HG02884 (cell line): ENCODE data around the gene DNASE1L1.

Experiments
- ATAC-seq: cut with Tn5 transposase; IDR thresholded peaks from one replicate; pipeline ENCODE4 v1.9.1; 2021; ENCODE audit warnings: mild to moderate bottlenecking, moderate library complexity; ENCODE audit not compliant: unreplicated experiment

The DNASE1L1 gene

GRCh38 chrX:154436983-154437752 is 28.1 kb upstream of the DNASE1L1 start, which contains the start of gene GDI1:
Gene GDI1 (plus strand): TSS chrX:154437154. CDS start chrX:154437255, 101 bp downstream.
- ATAC-seq: no peak

GRCh38 chrX:154436374-154436982 is 27.4 kb upstream of the DNASE1L1 start:
- no peak for ATAC-seq

GRCh38 chrX:154435171-154435733 is 26.2 kb upstream of the DNASE1L1 start:
- no peak for ATAC-seq

DNA sequence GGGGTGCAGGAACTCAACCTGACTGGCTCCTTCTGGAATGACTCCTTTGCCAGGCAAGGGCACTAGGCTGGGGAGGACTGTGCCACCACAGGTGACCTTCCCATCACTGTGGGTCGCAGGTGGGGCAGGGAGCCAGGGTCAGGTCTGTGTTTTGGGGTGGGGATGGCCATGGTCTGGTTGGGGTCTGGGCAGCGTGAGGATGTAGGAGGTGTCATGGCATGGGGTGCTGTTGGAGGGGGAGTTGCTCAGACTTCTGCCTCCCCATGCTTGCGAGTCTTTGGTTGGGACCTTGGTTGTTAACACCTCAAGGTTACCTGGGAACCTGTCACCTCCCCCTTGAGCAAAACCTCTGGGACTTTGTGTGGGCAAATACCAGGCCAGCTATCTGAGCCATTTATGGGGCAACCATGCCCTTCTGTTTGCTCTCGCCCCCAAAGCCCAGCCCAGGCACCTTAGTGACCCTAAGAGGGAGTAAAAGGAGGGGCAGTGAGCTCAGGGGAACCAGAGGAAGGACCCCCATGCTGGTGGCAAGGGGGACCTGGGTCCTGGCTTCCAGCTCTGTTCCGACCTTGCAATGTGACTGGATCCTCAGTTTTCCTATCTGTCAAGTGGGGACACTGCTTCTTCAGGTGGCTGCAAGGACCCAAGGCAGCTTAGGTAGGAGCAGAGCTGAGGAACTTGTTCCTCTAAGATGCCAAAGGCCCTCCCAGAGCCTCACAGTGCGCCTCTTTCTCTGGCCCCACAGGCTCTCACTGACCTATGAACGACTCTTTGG is 25.5 kb upstream of the DNASE1L1 start:
- no peak for ATAC-seq

GRCh38 chrX:154433605-154434004 is 24.6 kb upstream of the DNASE1L1 start:
- no peak for ATAC-seq

DNA sequence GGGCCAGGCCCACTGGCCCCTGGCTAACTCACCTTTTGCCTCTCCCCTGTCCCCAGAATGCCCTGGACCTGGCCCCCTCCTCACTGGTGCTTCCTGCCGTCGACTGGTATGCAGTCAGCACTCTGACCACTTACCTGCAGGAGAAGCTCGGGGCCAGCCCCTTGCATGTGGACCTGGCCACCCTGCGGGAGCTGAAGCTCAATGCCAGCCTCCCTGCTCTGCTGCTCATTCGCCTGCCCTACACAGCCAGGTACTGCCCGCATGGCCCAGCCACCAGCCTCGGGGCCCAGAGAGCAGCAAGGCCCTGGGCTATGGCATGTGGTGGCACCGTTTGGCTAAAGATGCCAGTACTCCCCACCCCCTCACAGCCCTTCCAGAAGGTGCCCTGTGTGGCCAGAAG is 23.2 kb upstream of the DNASE1L1 start:
- ATAC-seq: no peak

GRCh38 chrX:154431341-154431740 is 22.3 kb upstream of the DNASE1L1 start:
- ATAC-seq: no peak

- ATAC-seq: no peak
These were observed 21.9 kb upstream of the DNASE1L1 start for GRCh38 chrX:154430916-154431315.

- no peak for ATAC-seq
These were observed 21.4 kb upstream of the DNASE1L1 start for GRCh38 chrX:154430479-154430878.

DNA sequence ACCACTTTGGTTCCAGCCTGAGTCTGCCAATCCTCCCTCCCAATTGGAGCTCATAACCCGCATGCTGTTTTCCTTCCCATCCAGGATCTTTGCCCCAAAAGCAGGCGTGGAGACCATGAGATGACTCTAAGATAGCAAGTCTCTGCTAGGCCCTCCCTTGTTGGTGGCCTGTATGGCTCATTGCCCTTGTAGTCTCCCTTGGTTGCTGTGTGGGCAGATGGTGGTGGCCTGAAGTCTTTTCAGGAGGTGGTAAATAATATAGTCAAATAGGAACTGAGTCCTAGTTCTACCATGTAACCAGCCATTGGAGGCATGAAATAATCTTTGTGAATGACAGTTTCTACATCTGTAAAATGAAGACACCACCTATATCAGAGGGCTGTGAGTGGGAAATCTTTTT is 20.7 kb upstream of the DNASE1L1 start:
- no peak for ATAC-seq

DNA sequence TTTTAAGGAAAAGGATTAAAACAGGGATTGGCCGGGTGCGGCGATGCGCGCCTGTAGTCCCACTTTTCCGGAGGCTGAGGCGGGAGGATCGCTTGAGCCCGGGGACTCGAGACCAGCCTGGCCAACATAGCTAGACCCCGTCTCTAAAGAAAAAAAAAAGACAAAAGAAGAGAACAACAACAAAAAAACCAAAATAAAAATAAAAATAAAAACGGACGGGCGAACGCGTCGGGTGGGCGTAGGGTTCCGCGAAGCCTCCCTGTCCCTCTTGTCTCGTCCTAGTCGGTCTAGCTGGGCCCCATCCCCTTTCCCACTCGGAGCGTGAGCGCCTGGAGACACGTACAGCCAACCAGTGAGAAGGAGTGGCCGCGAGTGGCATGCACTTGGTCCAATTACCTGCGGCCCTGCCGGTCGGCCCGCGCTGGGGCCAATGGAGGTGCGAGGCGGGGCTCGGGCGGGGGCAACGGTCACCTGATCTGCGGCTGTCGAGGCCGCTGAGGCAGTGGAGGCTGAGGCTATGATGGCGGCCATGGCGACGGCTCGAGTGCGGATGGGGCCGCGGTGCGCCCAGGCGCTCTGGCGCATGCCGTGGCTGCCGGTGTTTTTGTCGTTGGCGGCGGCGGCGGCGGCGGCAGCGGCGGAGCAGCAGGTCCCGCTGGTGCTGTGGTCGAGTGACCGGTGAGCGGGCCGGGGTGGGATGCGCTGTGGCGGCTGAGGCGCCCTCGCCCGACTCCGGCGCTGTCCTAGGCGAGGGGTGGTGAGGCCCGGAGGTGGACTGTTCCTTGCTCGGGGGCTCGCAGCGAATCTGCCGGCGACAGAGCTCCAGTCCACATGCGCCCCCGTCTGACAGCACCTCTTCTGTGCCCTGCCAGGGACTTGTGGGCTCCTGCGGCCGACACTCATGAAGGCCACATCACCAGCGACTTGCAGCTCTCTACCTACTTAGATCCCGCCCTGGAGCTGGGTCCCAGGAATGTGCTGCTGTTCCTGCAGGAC is 19.4 kb upstream of the DNASE1L1 start, which contains the start of gene ATP6AP1:
ATP6AP1 (plus strand) TSS at position 502 of the 996 bp plus-strand sequence; CDS start at position 518, 16 bp downstream.
- ATAC-seq: peak; percentile 97

- no peak for ATAC-seq
These were observed 18.1 kb upstream of the DNASE1L1 start for GRCh38 chrX:154426916-154427770.

GRCh38 chrX:154420402-154420756 is 11.3 kb upstream of the DNASE1L1 start:
- no peak for ATAC-seq

DNA sequence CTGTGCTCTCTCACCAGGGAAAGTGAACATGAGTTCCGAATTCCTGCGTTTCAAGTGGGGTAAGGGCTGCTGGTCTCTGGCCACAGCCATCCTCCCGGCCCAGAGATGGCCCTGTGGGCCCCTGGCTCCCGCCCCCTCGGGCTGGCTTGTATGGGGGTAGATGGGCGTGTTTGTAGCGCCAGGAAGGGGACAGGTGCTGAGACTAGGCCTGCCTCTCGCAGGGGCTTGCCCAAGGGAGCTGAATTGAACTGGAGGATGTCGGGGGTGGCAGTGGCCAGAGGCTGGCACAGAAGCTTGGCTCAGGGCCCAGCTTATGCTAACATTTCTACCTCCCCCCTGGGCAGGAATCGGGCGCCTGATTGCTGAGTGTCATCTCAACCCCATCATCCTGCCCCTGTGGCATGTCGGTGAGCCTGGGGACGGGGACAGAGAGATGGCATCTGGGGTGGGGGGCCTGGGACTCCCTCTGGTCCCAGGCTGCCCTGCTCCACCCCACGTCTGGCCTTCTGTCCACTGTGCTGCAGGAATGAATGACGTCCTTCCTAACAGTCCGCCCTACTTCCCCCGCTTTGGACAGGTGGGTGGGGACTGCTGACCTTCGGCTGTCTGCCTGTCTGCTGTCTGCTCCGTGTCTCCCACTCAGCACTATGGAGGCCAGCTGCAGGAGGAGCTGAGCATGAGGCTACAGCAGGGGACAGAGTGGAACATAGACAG is 10.8 kb upstream of the DNASE1L1 start:
- ATAC-seq: no peak

DNA sequence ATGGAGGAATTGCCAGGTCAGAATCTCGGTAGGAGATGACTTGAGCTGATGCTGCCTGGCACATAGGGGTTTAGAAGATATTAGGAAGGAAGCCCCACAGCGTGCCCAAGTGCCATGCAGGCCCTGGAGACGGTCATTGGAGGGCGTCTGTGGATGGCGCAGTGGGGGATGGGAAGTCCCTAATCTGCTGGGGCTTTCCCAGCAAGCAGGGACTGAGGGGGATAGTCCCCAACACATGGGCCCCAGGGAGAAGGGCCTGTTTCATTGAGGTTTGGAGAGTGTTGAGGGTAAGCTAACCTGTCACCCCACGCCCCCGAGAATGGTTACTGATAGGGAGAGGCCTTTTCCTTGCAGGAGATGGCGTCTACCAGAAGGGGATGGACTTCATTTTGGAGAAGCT is 10.1 kb upstream of the DNASE1L1 start:
- ATAC-seq: no peak

DNA sequence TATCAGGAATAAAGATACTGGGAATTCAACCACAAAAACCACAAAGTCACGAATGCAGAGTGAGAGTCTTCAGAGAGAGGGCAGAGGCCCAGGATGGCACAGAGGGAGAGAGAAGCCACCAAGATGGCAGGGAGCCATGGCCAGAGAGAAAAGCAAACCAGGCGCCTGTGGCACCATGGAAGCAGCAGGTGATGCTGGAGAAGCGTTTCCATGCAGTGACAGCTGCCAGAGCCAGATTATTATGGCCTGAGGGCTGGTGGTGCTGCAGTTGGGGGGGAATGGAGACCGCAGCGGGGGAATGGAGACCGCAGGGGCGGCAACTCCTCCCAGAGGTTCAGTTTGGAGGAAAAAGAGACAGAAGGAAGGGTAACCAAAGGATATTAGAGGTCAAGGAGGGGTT is 8.1 kb upstream of the DNASE1L1 start:
- no peak for ATAC-seq

DNA sequence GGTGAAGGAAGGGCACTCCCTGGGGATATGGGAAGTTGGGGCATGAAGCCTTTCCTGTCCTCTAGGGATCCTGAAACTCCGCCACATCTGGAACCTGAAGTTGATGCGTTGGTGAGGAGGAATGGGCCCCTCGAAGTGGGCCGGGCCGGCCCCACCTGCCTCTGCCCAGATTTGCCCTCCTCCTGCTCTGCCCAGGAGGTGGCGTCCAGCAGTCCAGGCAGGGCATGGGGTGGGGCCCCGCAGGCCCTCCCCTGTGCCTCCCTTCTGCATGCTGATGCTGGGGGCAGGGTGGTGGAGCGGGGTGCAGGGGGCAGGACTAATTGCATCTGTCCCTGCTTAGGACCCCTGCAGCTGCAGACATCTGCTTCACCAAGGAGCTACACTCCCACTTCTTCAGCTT is 4.1 kb upstream of the DNASE1L1 start:
- ATAC-seq: no peak

DNA sequence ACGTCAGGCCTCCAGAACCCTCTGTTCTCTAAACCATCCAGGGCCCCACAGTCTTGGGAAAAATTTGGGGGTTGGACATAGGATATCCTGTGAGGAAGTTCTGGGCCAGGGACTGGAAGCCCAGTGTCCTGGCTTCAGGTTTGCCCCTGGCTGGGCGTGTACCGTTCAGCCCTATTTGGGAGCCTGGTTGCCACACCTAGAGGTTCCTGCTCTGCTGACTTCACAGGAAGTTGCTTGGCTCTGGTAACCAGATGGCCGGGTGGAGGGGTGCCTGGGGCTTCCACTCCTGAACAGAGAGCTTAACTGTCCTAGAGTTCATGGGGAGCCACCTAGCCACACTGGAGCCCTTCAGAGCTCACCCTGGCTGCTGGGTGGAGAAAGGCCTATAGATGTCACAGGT is 3.4 kb upstream of the DNASE1L1 start:
- ATAC-seq: no peak

- peak; percentile 46 for ATAC-seq
These were observed 2.9 kb upstream of the DNASE1L1 start for GRCh38 chrX:154411981-154412340.
